ENCODE measurements around the gene LPIN3. TPM values are rescaled to one million over a fixed set of nuclear protein-coding genes. Genes with fewer than 3 reads are reported as not detected.

LPIN3 gene
- total and polyA plus RNA-seq, 2 of the 8 experiments (the other 6 are each of a cell fraction or from before 2014, with no cell fraction given): 3.7 to 3.9 TPM

DNA sequence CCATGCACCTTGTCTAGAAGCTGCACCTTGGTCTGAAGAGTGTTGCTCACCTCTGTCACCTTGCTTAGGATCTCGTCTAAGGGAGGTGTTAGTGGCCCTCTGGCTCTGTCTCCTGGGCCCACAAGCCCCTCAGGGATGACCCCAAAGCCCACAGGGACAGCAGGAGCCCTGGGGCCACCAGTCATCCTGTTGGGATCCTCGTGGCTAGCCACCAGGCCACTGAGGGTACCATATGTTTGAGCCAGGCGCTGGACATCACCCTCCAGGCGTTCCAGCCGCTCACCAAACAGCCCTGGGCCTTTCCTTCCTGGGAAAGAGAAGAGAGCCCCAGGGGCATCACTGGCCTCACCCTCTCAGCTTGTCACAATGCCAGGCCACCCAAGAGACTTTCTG, 22.1 kb downstream of the LPIN3 start:
- CTCF ChIA-PET (ENCODE audit: partially characterized antibody): interaction anchor here (1.0 to 2.0 kb wide), 4 partner anchors 9 to 112 kb away, joined by 3 to 6 read pairs (median 4); no protein-coding TSS in a partner anchor
- TF ChIP-seq RFX5 (IDR thresholded peaks at IDR 0.05; ENCODE audit: borderline replicate concordance, low read depth, low read length) (no peak), RNF2 (IDR thresholded peaks at IDR 0.05; ENCODE audit: borderline replicate concordance, low read depth, low read length, missing control alignments, poor library complexity, severe bottlenecking) (no peak), CHD1 (IDR thresholded peaks at IDR 0.05; ENCODE audit: low read depth, low read length) (no peak), JUND (IDR thresholded peaks at IDR 0.05; ENCODE audit: low read length) (no peak), TBP (IDR thresholded peaks at IDR 0.05; ENCODE audit: low read depth, low read length) (no peak), SIRT6 (IDR thresholded peaks at IDR 0.05; ENCODE audit: low read length) (no peak), KDM4A (IDR thresholded peaks at IDR 0.05; ENCODE audit: low read depth, low read length, severe bottlenecking) (no peak), BCL11A (IDR thresholded peaks at IDR 0.05; ENCODE audit: low read depth in 2 of 2, low read length in 2 of 2) (no peak), TEAD4 (IDR thresholded peaks at IDR 0.05; ENCODE audit: low read depth, low read length) (no peak), EGR1 (IDR thresholded peaks at IDR 0.05; ENCODE audit: borderline replicate concordance, low read depth, low read length) (no peak), KDM1A (IDR thresholded peaks at IDR 0.05; ENCODE audit: borderline replicate concordance, low read length) (no peak), GABPA (IDR thresholded peaks at IDR 0.05; ENCODE audit: borderline replicate concordance, insufficient read depth, low read length) (no peak), ZNF274 (IDR thresholded peaks at IDR 0.05; ENCODE audit: borderline replicate concordance, extremely low read depth, low read length) (no peak), EP300 (IDR thresholded peaks at IDR 0.05; ENCODE audit: borderline replicate concordance in 1 of 2, low read depth in 2 of 2, low read length in 2 of 2) (no peak)

More for the DNA sequence above, 22.1 kb downstream of the LPIN3 start:
- H4K5ac ChIP-seq (ENCODE audit: insufficient read length, low read depth, low read length): no peak overlapping the region
- H3K4ac ChIP-seq (replicated peaks; ENCODE audit: insufficient read length, low read depth, low read length): no peak overlapping the region
- no peak for FAIRE-seq
- H3K4me3 ChIP-seq (ENCODE audit: extremely low read depth in 1 of 4, insufficient read depth in 2 of 4, low read depth in 3 of 4, low read length in 4 of 4): no peak overlapping the region
- H3K4me2 ChIP-seq (ENCODE audit: insufficient read depth in 1 of 2, low read depth in 2 of 2, low read length in 2 of 2): no peak overlapping the region
- H3K23me2 ChIP-seq (ENCODE audit: low read depth, low read length): peaks cover 7% of the 10 kb centered on the region; the same call in 1 of the 2 replicates
- 69% methylated on average over 3 of the region's 5 CpGs; no CpG with 5 or more reads in 1 of the 2 experiments for WGBS, 2 experiments (ENCODE audit: extremely low coverage in 1 of 2, insufficient coverage in 1 of 2, insufficient read length in 1 of 2, insufficient replicate concordance in 2 of 2, low coverage in 1 of 2, low lambda C conversion rate in 2 of 2, missing lambda C conversion rate in 1 of 2)
- H3K9me3 ChIP-seq (ENCODE audit: insufficient read depth in 2 of 2, low read depth in 1 of 2, low read length in 1 of 2): no peaks in the 10 kb centered on the region
- no peak overlapping the region for H3K56ac ChIP-seq (replicated peaks; ENCODE audit: insufficient read length, low read depth, low read length)
- H2BK5ac ChIP-seq (ENCODE audit: low read depth, low read length): no peak overlapping the region
- no peak overlapping the region for H2BK12ac ChIP-seq (ENCODE audit: low read depth, low read length)
- POLR2A ChIA-PET (ENCODE audit: partially characterized antibody): interaction anchor here (1.2 to 1.3 kb wide), 2 partner anchors 10 to 22 kb away, joined by 4 to 5 read pairs; partner anchors contain the start of gene LPIN3
- H3K36me3 ChIP-seq (ENCODE audit: control insufficient read depth in 2 of 4, insufficient read depth in 4 of 4, low read length in 3 of 4): no peaks in the 10 kb centered on the region
- DNase-seq (ENCODE audit: low read depth in 1 of 2, low spot score in 2 of 2): no peak
- no peak overlapping the region for H2AFZ ChIP-seq (ENCODE audit: low read length)
- H3K14ac ChIP-seq (ENCODE audit: insufficient read length): no peak overlapping the region
- H2AK5ac ChIP-seq (ENCODE audit: low read depth, low read length): no peak overlapping the region
- no peak overlapping the region for H2BK20ac ChIP-seq (ENCODE audit: low read length)
- H3K4me1 ChIP-seq (replicated peaks in 1 of 4; ENCODE audit: control insufficient read depth in 3 of 4, insufficient read depth in 4 of 4, low read length in 3 of 4): peaks cover 0 to 2% (median 0%) of the 10 kb centered on the region in 4 experiments; a peak in 3 of 7 replicates
- H3K9ac ChIP-seq (replicated peaks in 1 of 4; ENCODE audit: extremely low read depth in 1 of 4, low read depth in 3 of 4, low read length in 3 of 4): no peak overlapping the region
- peaks cover 17 to 32% (median 29%) of the 10 kb centered on the region in 4 experiments for H3K27me3 ChIP-seq (replicated peaks in 1 of 4; ENCODE audit: control insufficient read depth in 3 of 4, extremely low read depth in 1 of 4, insufficient read depth in 3 of 4, low read length in 3 of 4)
- peaks cover 2 to 8% of the 10 kb centered on the region in 2 experiments for H4K20me1 ChIP-seq (replicated peaks in 1 of 2; ENCODE audit: control insufficient read depth in 1 of 2, insufficient read depth in 2 of 2, low read length in 2 of 2)
- H4K8ac ChIP-seq (ENCODE audit: extremely low read depth, insufficient read depth, low read length): no peak overlapping the region
- H3K18ac ChIP-seq (ENCODE audit: extremely low read depth, low read length): no peak overlapping the region
- no peak overlapping the region for H2BK120ac ChIP-seq (replicated peaks; ENCODE audit: low read depth, low read length)
- no peaks in the 10 kb centered on the region for H3K79me2 ChIP-seq (ENCODE audit: control insufficient read depth in 1 of 2, insufficient read depth in 2 of 2, low read length in 2 of 2)
- H3K79me1 ChIP-seq (ENCODE audit: low read depth, low read length): no peaks in the 10 kb centered on the region
- no peak overlapping the region for H4K91ac ChIP-seq (replicated peaks; ENCODE audit: insufficient read length, low read length)
- H3K27ac ChIP-seq (ENCODE audit: low read depth, low read length): no peak overlapping the region
- H3K23ac ChIP-seq (ENCODE audit: insufficient read length): no peak overlapping the region
- H2BK15ac ChIP-seq (ENCODE audit: low read length): no peak overlapping the region

Measured in H1 (cell line).